Central memory CD8-positive, alpha-beta T cell (primary cell): Measurements from ENCODE around the gene MST1R.
A peak's percentile ranks its signal among the peaks of the same experiment; 100 is the strongest.

Source experiments
- ATAC-seq: fragments of 150-1000 bp; cut with Tn5 transposase; replicated peaks from 2 replicates; pipeline ENCODE4 v1.10.0; 2022; ENCODE audit warnings: mild to moderate bottlenecking, moderate FRiP score, moderate number of reproducible peaks; ENCODE audit not compliant: poor library complexity, severe bottlenecking; ENCODE audit errors: extremely low read depth
- DNase-seq, 2 donors: peaks; one replicate each; pipeline ENCODE4 v3.0.0; 2021; ENCODE audit warnings: low spot score in 2 of 2
- H3K27ac Mint-ChIP-seq: one replicate; pipeline ENCODE4 v1.8.0; 2022; ENCODE audit warnings: low read depth, mild to moderate bottlenecking, moderate library complexity, mixed read lengths
- H3K27me3 Mint-ChIP-seq: one replicate; pipeline ENCODE4 v1.8.0; 2022; ENCODE audit warnings: mixed read lengths
- H3K36me3 Mint-ChIP-seq: one replicate; pipeline ENCODE4 v1.8.0; 2022; ENCODE audit warnings: mild to moderate bottlenecking, moderate library complexity, mixed read lengths; ENCODE audit not compliant: insufficient read depth
- H3K4me1 Mint-ChIP-seq: one replicate; pipeline ENCODE4 v1.8.0; 2022; ENCODE audit warnings: mixed read lengths
- H3K4me3 Mint-ChIP-seq: one replicate; pipeline ENCODE4 v1.8.0; 2022; ENCODE audit warnings: mild to moderate bottlenecking, moderate library complexity, mixed read lengths
- H3K9me3 Mint-ChIP-seq: one replicate; pipeline ENCODE4 v1.8.0; 2022; ENCODE audit warnings: mixed read lengths

MST1R gene

GRCh38 chr3:49867400-49867799 lies 36.3 kb downstream of the MST1R start:
- H3K4me3 Mint-ChIP-seq: no peak overlapping the region
- no peak for DNase-seq
- H3K4me1 Mint-ChIP-seq: no peaks in the 10 kb centered on the region
- no peaks in the 10 kb centered on the region for H3K36me3 Mint-ChIP-seq
- H3K9me3 Mint-ChIP-seq: no peaks in the 10 kb centered on the region
- H3K27ac Mint-ChIP-seq: no peak overlapping the region
- ATAC-seq: no peak
- H3K27me3 Mint-ChIP-seq: peaks cover 77% of the 10 kb centered on the region

DNA sequence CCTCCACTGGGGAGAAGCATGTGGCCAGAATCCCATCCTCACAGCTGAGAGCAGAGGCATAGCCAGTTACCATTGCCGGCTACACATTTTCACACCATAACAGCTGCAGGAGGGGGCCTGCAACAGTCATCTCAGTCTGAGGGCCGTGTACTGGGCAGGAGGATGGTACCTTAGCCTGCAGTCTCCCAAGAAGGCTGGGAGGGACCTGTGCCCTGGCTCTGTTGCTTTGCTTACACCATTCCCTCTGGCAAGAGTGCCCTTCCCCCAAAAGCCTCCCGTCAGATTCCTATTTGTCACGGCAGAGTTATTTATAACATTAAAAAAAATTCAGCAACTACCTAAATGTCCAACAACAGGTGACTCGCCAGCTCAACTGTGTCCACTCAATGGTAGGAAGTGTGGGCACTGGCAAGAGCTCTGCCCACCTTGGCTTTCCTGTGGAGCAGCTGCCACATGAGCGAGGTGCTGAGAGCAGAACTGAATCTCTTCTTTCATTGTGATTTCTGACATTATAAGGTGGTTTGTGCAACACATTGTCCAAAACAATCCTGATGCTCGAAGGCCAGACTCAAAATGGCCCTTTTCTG lies 38.4 kb downstream of the MST1R start:
- no peak overlapping the region for H3K27ac Mint-ChIP-seq
- no peaks in the 10 kb centered on the region for H3K9me3 Mint-ChIP-seq
- no peak for DNase-seq
- H3K27me3 Mint-ChIP-seq: peaks cover 73% of the 10 kb centered on the region
- H3K4me3 Mint-ChIP-seq: no peak overlapping the region
- no peaks in the 10 kb centered on the region for H3K4me1 Mint-ChIP-seq
- ATAC-seq: no peak
- no peaks in the 10 kb centered on the region for H3K36me3 Mint-ChIP-seq

- Mint-ChIP-seq H3K9me3 (no peaks in the 10 kb centered on the region), H3K27me3 (peaks cover 73% of the 10 kb centered on the region), H3K4me3 (no peak overlapping the region), H3K4me1 (no peaks in the 10 kb centered on the region), H3K27ac (no peak overlapping the region), H3K36me3 (no peaks in the 10 kb centered on the region)
- DNase-seq (no peak), ATAC-seq (no peak)
Observed at GRCh38 chr3:49864505-49864904, 39.2 kb downstream of the MST1R start.

GRCh38 chr3:49859576-49860305 lies 43.9 kb downstream of the MST1R start:
- ATAC-seq: no peak
- peaks cover 2% of the 10 kb centered on the region for H3K36me3 Mint-ChIP-seq
- H3K27me3 Mint-ChIP-seq: peaks cover 31% of the 10 kb centered on the region
- no peak overlapping the region for H3K4me3 Mint-ChIP-seq
- H3K4me1 Mint-ChIP-seq: peaks cover 6% of the 10 kb centered on the region
- H3K27ac Mint-ChIP-seq: no peak overlapping the region
- H3K9me3 Mint-ChIP-seq: no peaks in the 10 kb centered on the region
- no peak for DNase-seq

DNA sequence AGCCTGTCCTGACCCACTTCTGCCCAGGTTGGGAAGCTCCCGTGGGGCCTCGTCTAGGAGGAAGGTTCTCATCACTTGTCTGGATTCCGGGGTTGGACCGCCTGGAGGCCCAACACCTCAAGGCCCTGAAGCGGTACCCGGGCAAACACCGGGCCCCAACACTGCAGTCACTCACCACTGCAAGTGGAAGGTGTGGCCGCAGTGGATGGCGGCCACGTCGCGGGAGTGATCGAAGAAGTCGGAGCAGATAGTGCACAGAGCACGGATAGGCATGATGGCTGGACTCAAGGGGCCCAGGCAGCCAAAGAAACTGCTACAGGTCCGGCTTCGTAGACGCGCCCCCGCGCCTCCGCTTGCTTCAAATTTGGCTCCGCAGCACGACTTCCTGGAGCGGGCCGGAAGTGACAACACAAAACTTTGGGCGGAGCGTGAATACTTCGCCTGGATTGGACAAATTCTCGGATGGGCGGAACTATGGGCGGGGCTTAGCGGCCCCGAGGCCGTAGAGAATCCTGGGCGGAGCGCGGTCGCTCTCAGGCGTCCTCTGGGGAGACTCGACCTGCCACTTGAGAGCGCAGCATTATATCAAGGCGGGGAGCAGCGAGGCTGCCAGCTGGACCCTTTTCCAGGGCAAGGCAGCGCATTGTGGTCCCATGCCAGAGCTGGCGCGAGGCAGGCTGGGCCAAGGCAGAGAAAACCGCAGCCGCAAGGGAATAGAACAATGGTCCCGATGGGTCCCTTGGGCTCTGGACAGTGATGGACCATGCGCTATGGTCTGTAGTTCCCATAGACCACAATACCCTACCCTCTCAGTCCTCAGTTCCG lies 47.3 kb downstream of the MST1R start, which contains the start of gene TRAIP:
TSS of gene TRAIP (minus strand) at position 384 of the 825 bp plus-strand sequence. CDS start at position 273, 111 bp downstream.
- Mint-ChIP-seq H3K4me3 (peak within 1 kb of the TSS; percentile 80), H3K4me1 (peaks cover 6% of the 10 kb centered on the region), H3K27me3 (no peaks in the 10 kb centered on the region), H3K9me3 (no peaks in the 10 kb centered on the region), H3K36me3 (peaks cover 2% of the 10 kb centered on the region), H3K27ac (peak within 1 kb of the TSS; percentile 82)
- ATAC-seq: peak; percentile 98
- DNase-seq: peak; percentile 92 to 96

- ATAC-seq (no peak), DNase-seq (no peak)
- H3K27ac Mint-ChIP-seq: peak overlapping the region; percentile 82
- no peaks in the 10 kb centered on the region for H3K27me3 Mint-ChIP-seq
- no peaks in the 10 kb centered on the region for H3K9me3 Mint-ChIP-seq
- peak overlapping the region; percentile 80 for H3K4me3 Mint-ChIP-seq
- H3K36me3 Mint-ChIP-seq: peaks cover 2% of the 10 kb centered on the region
- peaks cover 6% of the 10 kb centered on the region for H3K4me1 Mint-ChIP-seq
Observed at GRCh38 chr3:49855662-49856061, 48.0 kb downstream of the MST1R start.

DNA sequence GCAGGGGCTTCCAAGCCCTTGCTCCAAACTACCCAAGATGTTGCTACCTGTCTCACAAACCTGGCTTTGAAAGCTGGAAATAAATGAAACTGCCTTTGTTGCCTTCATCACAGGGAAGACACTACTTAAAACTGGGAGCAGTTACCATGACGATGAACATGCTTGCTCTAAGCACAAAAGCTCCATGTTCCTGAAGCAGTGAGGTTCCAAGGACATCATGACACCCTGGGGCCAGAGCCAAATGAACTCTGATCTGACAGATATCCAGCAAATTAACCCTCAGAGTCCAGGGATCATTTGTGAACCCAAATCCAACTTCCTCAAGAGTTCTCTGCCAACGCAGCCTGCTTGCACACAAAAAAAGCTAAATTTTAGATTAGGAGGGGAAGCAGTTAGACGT lies 58.0 kb downstream of the MST1R start:
- Mint-ChIP-seq H3K4me1 (no peaks in the 10 kb centered on the region), H3K27me3 (no peaks in the 10 kb centered on the region), H3K4me3 (no peak overlapping the region), H3K27ac (no peak overlapping the region), H3K36me3 (peaks cover 2% of the 10 kb centered on the region), H3K9me3 (no peaks in the 10 kb centered on the region)
- DNase-seq: no peak
- ATAC-seq: no peak

DNA sequence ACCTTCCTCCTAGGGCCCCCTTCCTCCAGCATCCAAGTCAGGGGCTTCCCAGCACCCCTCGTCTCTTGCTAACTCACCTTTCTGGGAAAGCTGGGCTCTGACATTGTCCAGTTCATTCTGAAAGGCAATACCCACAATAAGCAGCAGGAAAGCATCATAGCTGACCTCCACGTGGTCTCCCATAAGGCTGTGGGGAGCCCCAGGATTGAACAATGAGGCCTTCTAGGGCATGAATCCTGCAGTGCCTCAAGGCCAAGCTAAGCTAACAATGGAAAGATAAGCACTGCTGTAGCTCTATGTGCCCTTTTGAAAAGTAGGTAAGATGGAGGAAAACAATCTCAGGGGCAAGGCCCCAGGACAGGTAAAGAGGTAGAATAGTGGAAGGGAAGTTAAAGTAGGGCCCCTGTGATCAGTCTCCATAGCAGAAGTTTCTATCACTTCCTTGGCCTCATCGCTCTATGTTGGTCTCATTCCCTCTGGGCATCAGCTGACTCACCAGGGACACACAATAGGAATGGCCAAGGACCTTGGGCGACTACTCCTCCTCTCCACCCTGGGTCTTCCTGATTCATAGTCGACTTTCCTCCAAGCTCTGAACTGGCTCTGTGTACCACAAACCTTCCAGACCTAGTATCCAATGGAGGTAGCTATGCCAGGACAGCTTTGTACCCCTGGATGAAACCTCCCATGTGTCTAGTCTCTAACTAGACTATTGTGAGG lies 59.0 kb downstream of the MST1R start:
- Mint-ChIP-seq H3K36me3 (peaks cover 2% of the 10 kb centered on the region), H3K4me1 (no peaks in the 10 kb centered on the region), H3K27ac (no peak overlapping the region), H3K4me3 (no peak overlapping the region), H3K9me3 (no peaks in the 10 kb centered on the region), H3K27me3 (no peaks in the 10 kb centered on the region)
- DNase-seq (no peak), ATAC-seq (no peak)

DNA sequence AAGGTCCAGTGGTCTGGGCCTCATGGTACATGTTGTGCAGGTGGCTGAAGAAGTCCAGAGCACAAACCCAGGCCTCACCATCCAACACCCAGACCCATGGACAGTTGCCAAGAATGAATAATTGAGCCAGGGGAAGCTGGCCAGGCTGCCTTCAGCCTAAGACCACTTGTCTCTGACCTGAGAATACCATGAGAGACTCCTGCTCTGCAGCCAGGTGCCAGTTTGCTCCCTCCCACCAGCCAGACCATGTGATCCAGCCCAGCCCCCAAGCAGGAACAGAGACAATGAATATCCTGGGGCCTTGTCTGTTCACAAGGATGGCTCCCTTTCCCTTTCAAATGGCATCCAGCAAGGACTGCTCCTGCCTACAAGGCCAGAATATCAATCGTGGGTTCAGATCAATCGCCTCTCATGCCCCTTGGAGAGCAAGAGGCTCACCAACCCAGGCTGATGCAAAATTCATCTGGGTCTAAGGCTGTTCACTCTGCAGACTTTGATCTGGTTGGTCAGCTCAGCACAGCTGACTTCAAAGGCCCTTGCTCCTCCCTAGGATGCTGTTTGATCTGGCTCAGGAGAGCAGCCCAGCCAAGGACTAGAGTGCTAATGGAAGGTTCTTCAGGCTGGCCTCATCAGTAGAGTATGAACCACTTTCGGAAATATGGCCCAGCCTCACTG lies 60.7 kb downstream of the MST1R start:
- DNase-seq (no peak), ATAC-seq (no peak)
- H3K27me3 Mint-ChIP-seq: no peaks in the 10 kb centered on the region
- no peaks in the 10 kb centered on the region for H3K4me1 Mint-ChIP-seq
- no peak overlapping the region for H3K4me3 Mint-ChIP-seq
- no peak overlapping the region for H3K27ac Mint-ChIP-seq
- peaks cover under 1% of the 10 kb centered on the region for H3K36me3 Mint-ChIP-seq
- no peaks in the 10 kb centered on the region for H3K9me3 Mint-ChIP-seq

DNA sequence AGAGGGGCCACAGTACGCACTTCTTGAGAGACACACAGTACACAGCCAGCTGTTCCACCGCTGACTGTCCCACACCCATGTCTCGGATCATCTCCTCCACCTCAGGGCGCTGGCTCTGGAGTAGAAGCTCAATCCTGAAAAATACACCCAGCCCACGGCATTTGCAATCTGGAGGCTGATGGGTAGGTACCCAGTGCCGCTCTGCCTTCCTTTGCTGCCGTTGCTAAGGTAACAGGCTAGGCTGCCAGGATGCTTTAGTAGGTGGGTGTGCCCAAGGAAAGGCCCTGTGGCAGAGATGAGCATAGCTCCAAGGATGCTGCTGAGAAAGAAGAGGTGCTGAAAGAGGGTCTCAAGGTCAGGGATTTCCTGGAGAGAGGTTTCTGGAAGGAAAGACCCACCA lies 61.9 kb downstream of the MST1R start:
- H3K4me3 Mint-ChIP-seq: no peak overlapping the region
- H3K4me1 Mint-ChIP-seq: no peaks in the 10 kb centered on the region
- H3K36me3 Mint-ChIP-seq: peaks cover under 1% of the 10 kb centered on the region
- ATAC-seq (no peak), DNase-seq (no peak)
- H3K9me3 Mint-ChIP-seq: no peaks in the 10 kb centered on the region
- H3K27me3 Mint-ChIP-seq: no peaks in the 10 kb centered on the region
- no peak overlapping the region for H3K27ac Mint-ChIP-seq

- H3K36me3 Mint-ChIP-seq: peaks cover 1% of the 10 kb centered on the region
- DNase-seq: no peak
- H3K9me3 Mint-ChIP-seq: no peaks in the 10 kb centered on the region
- no peak overlapping the region for H3K4me3 Mint-ChIP-seq
- H3K27ac Mint-ChIP-seq: no peak overlapping the region
- ATAC-seq: no peak
- H3K4me1 Mint-ChIP-seq: no peaks in the 10 kb centered on the region
- no peaks in the 10 kb centered on the region for H3K27me3 Mint-ChIP-seq
Observed at GRCh38 chr3:49841126-49841696, 62.5 kb downstream of the MST1R start.

- Mint-ChIP-seq H3K9me3 (no peaks in the 10 kb centered on the region), H3K27me3 (no peaks in the 10 kb centered on the region), H3K4me3 (no peak overlapping the region), H3K36me3 (peaks cover 1% of the 10 kb centered on the region), H3K4me1 (no peaks in the 10 kb centered on the region), H3K27ac (no peak overlapping the region)
- ATAC-seq (no peak), DNase-seq (no peak)
Observed at GRCh38 chr3:49840388-49840787, 63.3 kb downstream of the MST1R start.
